HG03520 (cell line): Measurements from ENCODE around the gene RAB22A.

Source experiments
- ATAC-seq: cut with Tn5 transposase; IDR thresholded peaks from one replicate; pipeline ENCODE4 v1.9.1; 2021; ENCODE audit warnings: mild to moderate bottlenecking, moderate library complexity; ENCODE audit not compliant: unreplicated experiment

The RAB22A gene

DNA sequence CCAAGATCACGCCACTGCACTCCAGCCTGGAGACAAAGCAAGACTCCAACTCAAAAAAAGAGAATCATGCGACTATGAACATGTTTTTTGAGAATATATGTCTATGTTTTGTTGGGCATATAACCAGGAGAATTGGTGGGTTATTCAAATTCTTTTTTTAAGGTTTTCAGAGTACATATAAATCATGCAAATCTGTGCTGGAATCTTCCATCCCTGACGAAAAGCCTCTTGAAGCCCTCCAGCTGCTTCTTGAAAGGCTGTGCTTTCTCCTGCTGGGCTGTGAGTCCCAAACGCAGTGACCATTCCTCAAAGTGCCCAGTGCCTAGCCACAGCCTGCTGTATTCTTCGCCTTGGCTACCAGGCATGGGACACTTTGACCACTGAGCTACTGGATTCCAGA is 9.2 kb upstream of the RAB22A start:
- ATAC-seq: no peak

DNA sequence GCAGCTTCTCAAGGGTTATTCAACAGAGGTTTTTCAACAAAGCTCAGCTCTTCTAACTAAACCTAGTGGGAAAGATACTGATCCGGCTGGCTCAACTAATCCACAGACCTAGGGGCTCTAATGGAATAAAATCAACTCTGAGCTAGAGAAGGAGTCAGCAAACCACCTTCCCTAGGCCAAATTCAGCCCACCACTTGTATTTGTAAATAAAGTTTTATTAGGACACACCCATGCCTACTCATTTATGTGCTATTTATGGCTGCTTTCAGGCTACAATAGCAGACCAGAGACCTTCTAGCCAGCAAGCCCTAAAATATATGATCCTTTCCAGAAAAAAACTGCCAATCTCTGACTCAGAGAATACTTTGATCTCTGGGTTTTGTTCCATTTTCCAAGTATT is 6.0 kb upstream of the RAB22A start:
- ATAC-seq: no peak

DNA sequence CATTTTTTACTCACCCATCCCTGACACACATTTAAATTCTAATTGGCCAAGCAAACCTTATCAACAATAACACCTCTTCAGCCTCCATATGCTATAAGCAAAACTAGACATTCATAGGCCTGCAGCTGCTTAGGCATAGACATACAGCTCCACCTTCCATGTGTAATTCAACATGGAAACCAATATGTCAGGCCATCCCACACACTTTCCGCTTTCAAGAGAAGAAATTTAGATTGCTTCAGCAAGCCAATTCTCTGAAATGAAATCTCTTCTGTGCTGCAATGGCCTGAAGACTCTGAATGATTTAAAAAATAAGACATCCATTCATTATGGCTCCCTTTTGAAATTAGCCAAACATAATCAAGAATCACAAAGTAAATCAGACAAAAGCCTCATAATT is 4.5 kb upstream of the RAB22A start:
- ATAC-seq: no peak

DNA sequence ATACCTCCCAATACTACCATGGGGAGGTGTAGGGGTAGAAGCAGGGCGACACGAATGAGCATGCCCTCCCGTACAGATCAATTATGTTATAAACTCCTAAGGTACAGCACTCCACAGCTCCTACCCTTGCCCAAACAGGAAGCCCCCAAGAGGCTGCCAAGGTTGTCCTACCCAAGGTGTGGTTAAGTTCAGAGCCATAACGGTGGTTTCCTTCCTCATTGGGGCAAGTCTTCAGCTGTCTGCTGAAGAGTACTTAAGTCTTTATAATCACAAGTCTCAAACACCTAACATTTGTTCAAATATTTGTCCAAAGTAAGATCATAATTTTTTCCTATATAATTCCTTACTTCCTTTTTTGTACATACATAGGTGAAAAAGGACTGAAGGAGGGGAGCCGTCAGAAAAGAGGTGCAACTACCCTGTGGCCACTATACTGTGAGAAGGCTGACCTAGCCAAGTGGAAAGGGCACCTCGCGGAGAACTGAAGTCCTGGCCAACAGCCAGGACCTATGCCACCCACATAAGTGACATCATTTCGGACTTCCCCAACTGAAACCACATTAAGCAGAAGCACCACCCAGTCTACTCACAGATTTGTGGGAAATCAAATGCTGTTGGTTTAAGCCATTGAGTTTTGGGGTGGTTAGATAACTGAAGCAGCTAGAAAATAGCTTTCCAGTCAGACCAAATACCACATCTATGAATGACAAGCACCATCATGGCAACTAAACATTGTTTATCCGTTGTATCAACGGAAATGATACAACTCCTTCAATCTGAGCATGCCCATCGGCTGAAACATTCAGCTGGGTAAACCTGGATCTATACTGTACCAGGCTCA is 2.9 kb upstream of the RAB22A start:
- no peak for ATAC-seq

DNA sequence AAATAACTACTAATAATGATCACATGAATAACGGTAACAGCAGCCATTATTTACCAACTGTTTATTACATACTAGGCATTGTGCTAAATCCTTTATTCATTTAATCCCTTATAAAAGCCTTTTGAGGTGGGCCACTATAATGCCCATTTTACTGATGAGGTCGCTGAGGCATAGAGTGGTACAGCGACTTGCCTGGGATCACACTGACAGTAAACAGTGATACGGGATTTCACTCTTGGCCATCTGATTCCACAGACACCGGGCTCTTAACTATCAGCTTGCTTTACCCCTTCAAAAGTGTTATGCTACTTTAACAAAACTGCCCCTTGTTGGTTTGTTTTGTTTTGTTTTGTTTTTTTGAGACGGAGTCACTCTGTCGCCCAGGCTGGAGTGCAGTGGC is 2.2 kb upstream of the RAB22A start:
- no peak for ATAC-seq

DNA sequence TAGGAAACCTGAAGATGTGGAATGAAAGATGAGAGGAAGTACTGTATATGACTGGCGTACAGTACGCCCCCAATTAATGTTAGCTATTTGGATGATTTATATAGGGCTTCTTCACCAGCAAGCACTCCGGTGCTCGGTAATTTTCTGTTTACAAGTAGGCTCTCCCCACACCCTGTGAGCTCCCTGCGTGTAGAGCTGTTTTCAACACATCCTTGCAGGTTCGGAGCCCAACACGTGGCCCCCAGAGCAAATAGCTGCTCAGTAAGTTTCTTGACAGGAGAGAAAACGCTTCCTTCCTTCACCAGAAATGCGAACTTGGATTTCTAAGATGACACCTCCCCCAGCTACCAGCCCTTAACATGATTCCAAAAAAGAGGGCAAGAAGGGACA is 1.2 kb upstream of the RAB22A start:
- ATAC-seq: no peak

DNA sequence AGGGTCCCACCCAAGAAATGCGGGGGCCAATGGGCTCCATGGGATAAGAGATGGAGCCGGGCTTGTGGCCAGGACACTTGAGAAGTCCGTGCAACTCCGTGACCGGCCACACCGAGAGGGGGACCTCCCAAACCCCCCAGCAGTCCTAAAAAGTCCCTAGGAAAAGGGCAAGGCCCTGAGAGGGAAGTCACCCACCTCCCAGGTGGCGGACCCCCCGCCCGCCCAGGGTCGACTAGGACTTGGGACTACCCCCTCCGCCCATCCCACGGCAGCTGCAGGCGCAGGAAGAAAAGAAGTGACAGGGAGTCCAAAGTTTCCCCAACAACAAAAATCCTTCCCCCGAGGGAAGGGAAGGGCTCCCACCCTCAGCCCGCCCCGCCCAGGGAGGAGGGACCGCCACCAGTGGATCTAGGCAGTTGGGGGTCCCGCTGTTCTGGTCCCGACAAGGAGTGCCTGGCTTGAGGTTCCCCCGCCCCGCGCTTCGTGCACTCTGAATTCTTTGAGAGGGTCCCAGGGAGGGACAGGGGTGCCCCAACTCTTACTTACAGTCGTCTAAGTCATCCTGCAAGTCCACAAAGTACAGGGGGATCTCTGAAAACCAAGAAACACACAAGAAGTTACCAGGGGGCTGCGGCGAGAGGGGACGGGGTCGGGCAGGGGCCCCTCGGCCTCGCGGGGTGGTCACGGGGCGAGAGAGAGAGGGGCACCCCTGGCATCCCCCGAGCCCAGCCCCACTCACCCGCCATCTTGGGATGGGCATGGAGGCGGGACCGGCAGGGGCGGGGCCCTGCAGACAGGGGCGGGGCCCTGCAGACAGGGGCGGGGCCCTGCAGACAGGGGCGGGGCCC is 611 bp upstream of the RAB22A start:
- ATAC-seq: peak; percentile 51

DNA sequence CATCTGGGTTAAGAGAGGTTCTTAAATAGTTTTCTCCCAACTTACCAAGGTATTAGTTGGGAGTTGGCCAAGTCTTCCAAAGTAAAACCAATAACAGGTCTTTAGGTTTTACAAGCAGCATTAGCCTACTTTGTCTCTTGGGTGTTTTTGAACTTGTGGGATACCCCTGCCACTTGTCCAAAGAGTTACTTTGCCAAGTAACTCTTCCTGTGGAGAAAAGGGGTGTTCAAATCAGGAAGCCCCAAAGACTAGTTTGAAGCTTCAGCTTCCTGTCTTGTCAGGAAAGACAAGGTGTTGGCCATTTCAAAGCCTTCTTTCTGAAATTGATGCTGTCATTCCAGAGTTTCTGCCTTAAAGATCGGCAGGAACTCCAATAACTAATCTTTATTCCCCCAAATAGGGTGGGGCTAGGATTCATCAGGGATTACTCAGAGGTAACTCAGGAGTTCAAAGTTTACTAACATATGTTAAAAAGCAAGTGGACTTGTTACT is 822 bp downstream of the RAB22A start:
- no peak for ATAC-seq

DNA sequence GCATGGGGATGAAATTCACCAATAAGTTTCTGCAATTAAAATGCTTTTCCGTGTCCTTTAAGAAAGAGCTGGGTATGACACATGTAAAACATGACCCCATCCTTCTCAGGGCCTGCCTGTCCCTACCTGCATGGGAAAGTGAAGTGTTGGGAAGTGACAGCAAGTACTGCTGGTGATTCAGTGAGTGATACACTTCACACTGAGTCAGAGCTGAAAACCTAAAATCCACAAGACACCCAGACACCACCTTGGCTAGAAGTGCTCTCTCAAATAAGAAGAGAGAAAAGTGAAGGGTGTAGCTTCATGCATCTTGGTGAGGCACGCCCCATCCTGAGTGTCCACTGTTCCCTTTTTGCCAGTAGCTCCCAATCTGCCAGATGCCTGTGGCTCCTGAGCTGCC is 3.3 kb downstream of the RAB22A start:
- no peak for ATAC-seq

DNA sequence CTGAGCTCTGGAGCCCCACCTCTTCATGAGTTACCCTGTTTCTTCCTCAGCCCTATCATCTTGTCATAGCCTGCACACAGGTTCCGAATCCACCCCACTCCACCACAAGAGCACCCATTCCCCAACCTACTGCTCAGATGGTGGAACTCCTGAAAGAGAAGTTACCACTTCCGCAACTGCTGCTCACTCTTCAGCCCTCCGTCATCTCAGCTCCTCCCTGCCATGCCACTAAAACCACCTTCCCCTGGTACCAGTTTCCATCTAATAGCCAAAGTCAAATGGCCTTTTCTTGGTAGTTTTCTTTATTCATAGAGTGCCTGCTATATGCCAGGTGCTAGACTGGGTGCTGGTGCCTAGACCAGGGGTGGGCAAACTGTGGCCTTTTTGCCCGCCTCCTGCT is 3.9 kb downstream of the RAB22A start:
- ATAC-seq: no peak

DNA sequence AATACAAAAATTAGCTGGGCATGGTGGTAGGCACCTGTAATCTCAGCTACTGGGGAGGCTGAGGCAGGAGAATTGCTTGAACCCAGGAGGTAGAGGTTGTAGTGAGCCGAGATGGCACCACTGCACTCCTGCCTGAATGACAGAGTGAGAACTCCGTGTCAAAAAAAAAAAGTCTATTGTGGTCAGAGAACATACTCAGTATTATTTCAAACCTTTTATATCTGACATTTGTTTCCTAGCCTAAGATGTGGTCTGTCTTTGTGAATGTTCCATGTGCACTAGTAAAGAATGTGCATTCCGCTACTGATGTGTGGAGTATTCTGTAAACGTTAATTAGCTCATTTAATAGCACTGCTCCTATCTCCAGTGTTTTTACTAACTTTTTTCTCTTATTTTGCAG is 11.7 kb downstream of the RAB22A start:
- no peak for ATAC-seq

DNA sequence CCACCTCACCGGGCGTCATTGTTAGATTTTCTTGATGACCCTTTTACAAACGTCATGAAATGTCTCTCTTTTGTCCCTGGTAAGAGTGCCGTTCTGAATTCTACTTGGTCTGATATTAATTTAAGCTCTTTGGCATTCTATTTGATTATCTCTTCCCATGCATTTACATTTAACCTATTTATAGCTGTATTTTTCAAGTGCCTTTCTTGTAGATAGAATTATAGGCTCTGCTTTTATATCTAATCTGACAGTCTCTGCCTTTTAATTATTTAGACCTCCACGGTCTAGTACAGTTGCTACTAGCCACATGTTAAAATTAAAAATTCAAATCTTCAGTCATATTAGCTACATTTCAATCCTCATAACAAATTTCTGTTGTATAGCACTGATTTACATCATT is 12.6 kb downstream of the RAB22A start:
- ATAC-seq: no peak

DNA sequence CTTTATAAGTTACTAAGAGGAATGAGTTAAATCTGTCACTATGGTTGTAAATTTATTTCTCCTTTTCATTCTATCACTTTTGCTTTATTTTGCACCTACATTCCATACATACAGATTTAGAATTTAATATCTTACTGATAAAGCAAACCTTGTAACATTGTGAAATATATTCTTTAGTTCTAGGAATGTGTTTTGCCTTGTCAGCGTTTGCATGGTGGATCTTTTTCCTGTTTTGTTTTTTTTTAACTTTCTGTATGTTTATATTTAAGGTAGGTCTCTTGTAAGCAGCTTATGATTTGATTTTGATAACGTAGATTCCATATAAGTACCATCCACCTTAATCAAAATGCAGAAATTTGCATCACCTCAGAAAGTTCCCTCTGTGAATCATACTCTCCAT is 16.4 kb downstream of the RAB22A start:
- no peak for ATAC-seq

DNA sequence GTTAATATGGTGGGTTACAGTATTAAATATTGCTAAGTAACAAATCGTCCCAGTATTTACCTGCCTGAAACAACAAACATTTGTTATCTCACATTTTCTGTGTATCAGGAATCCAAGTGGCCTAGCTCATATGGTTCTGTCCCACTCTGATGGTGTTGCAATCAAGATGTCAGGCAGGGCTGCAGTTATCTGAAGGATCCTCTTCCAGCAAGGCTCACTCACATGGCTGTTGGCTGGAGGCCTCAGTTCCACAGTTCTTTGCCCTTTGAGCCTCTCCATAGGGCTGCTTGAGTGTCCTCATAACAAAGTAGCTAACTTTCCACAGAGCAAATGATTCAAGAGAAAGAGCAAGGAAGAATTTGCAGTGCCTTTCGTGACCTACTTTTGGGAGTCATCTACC is 17.7 kb downstream of the RAB22A start:
- no peak for ATAC-seq

DNA sequence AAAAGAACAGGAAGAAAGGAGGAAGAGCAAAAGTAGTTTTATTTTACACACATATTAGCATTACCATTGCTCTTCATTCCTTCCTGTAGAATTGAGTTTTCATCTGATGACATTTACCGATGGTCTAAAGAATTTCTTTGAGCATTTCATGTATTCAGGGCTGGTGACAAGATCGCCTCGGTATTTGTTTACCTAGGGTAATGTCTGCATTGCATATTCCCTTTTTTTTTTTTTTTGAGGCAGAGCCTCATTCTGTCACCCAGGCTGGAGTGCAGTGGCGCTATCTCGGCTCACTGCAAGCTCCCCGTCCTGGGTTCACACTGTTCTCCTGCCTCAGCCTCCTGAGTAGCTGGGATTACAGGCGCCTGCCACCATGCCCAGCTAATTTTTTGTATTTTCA is 19.3 kb downstream of the RAB22A start:
- no peak for ATAC-seq

DNA sequence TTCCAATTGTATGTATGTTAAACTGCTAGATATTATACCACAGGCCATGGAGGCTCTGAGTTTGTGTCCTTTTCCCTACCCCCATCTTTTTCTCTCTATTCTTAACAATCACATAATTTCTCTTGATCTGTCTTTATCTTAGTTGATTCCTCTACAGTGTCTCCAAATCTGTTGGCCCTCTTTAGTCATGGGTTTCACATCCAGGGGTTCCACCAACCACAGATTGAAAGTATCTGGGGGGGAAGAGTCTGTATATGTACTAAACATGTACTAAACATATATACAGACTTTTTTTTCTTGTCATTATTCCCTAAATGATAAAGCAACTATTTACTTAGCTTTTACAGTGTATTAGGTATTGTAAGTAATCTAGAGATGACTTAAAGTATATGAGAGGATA is 20.2 kb downstream of the RAB22A start:
- ATAC-seq: no peak

DNA sequence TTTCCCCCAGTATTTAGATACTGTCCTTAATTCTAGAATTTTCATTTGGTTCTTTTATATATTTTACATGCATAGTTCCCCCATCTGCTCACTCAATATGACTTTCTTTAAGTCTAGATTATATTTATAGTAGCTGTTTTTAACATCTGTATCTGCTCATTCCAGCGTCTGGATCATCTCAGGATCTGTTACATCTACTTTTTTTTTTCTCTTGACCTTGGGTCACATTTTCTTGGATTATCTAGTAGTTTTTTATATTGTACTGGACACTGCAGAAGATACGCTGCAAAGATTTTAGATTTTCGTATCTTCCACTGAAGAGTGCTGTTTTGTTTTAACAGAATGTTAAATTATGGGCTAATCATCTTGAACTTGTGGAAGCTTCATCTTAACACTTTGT is 20.7 kb downstream of the RAB22A start:
- ATAC-seq: no peak

DNA sequence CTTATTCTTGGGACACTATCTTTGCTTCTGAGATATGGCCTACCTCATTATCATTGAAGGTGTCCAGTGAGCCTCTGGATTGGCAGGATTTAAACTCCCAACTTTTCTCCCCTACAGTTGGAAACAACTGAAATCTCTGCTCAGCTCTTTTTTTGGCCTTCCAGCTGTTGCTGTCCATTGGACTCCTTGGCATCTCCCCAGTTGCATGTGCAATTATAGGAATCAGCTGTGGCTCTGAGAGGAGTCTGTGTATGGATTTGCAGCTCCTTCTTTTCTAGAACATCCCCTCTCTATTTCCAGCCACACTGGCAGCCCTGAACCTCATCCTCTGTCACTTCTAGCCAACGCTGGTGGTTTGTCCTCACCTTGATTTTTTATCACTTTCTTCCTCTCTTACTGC is 21.2 kb downstream of the RAB22A start:
- ATAC-seq: no peak

DNA sequence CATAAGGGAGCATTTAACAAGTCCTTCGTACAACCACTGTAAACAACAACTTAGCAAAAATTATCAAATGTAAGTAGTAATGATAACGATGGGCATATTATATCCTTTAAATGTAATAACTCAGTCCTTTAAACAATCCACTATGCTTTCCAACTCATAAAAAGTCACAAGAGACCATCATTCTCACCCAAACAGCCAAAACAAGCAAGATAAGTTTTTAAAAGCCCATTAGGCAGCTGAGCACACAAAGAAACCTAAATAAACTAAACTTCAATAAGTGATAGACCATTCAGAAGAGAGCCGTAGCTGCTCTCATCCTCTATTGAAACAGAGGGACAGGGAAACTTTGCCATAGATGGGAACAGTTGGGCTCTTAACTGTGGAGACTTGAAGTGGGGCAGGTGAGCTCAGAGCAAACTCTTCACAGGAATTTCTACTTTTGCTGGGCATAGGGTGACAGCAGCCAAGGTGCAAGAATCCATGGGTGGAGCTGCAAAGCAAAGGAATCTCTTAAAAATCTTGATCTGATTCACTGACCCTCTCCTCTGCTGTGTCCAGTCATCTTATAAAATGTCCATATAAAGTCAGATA is 22.5 kb downstream of the RAB22A start:
- ATAC-seq: no peak

DNA sequence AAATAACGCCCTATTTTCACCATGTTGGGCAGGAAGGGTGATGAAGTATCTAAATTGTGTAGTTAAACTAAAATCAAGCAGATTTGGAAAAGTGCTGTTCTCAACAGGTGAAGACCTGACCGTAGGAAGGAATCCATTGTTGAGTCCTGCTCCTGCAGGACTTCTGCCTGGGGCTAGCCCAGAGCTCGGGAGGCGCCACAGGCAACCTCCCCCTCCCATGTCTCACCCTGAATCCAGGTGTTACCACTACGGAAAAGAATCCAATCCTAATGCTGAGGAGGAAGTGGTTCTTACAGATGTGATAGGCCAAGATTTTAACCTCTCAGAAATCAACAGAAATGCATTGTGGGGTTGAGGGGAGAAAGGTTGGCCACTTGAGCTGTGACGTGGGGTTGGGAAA is 30.2 kb downstream of the RAB22A start:
- no peak for ATAC-seq

DNA sequence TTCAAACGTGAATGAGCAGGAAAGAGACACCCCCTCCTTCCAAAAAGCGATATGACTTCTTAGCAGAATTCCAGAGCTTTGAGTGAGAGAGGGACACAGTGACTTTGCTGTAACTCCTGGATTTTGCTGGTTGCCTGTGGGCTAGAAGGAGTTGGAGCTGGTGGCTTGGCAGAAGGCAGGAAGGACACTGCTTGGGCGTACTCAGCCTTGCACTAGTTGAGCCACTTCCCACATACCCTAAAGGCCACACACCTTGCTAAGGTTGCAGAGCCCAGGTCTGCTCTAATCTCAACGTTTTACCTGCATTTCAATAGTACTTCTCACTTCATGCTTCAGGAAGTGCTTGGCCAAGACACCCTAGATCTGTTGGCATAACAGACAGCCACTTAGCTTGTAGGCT is 30.6 kb downstream of the RAB22A start:
- ATAC-seq: no peak

DNA sequence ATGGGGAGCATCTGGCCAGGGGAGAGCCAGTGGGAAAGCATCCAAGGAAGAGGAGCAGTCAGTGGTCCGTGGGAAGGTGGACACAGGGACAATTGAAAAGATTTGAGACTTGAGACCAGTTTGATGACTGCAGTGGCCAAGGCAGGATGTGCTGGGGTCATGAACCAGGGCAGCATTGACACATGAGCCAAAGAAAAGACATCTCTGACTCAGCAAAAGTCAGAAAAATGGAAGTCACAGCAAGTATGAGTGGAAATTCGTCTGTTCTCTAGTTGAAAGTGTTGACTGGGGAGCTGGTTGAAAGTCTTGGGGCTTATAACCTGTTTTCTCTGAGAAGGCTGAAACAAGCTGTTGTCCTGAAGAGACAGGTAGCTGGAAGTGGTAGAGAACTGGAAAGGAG is 31.3 kb downstream of the RAB22A start:
- ATAC-seq: no peak
